PFSK-1 (cell line): ENCODE measurements around the gene SLC25A38.

Experiments
- POLR2AphosphoS5 ChIP-seq: IDR thresholded peaks from 2 replicates; pipeline ENCODE4 v1.6.1; 2012; ENCODE audit warnings: low read depth, mild to moderate bottlenecking, control low read depth, low read length, moderate library complexity
- TAF1 ChIP-seq: IDR thresholded peaks from 2 replicates; pipeline ENCODE4 v1.6.1; 2012; ENCODE audit warnings: low read length, control low read depth, borderline replicate concordance; ENCODE audit not compliant: insufficient read depth

- TF ChIP-seq TAF1 (no peak), POLR2AphosphoS5 (no peak)
These were observed 24.8 kb upstream of the SLC25A38 start for GRCh38 chr3:39358333-39358732.
